ENCODE data around the gene KCNT1. TPM values are rescaled to one million over a fixed set of nuclear protein-coding genes. Genes with fewer than 3 reads are reported as not detected.
A peak's percentile ranks its signal among the peaks of the same experiment; 100 is the strongest.

Gene KCNT1
- total and polyA plus RNA-seq, 10 of the 15 experiments (the other 5 are each of a cell fraction or from before 2014, with no cell fraction given) = not detected

DNA sequence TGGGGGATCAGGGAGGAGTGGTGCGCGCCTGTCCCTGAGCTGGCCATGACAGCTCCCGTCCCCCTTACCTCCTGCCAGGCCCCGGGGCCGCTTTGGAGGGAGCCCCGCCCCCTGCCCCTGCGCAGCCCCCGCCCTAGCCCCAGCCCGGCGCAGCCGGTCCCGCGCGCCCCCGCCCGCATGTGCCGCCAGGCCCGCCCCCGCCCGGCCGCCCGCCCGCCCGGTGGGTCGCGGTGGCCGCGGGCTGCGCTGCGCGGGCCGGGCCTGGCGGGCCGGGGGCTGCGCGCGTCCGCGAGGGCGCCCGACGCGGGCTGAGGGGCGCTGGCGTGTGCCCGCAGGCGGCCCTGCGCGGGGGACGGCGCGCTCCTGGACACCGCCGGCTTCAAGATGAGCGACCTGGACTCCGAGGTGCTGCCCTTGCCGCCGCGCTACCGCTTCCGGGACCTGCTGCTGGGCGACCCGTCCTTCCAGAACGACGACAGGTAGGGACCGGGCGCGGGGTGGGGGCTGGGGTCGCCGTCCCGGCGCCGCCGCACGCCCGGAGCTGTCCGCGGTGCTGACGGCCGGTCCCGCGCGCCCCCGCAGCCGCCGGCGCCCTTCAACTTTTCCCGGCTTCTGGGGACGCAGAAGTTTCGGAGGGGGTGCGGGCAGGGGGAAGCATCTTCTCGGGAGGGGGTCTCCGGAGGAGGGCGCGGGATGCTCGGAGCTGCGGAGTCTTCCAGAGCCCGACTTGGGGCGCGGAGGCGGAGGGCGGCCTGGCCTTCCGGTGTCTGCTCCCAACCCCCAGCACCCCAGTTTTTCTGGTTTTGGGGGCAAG, 12.5 kb downstream of the KCNT1 start:
- no peaks in the 10 kb centered on the region for H3K4me1 ChIP-seq (ENCODE audit: control insufficient read depth, insufficient read depth, low read length)
- no peak overlapping the region for H3K4me3 ChIP-seq
- POLR2A ChIA-PET = no interaction called here
- intact Hi-C loops (cut with micrococcal nuclease; ENCODE audit: unreplicated experiment) = no loop called here
- no peak for TF ChIP-seq SRF (IDR thresholded peaks at IDR 0.05; ENCODE audit: low read depth in 2 of 2, low read length in 2 of 2)
- TF ChIP-seq EGR1 (IDR thresholded peaks at IDR 0.05; ENCODE audit: borderline replicate concordance in 1 of 2, low read depth in 2 of 2, low read length in 2 of 2) = 0 out of 3 replicates have a peak, but pooled peaks of 1 of the 2 experiments have one; percentile 19
- TF ChIP-seq, protein P1, sequence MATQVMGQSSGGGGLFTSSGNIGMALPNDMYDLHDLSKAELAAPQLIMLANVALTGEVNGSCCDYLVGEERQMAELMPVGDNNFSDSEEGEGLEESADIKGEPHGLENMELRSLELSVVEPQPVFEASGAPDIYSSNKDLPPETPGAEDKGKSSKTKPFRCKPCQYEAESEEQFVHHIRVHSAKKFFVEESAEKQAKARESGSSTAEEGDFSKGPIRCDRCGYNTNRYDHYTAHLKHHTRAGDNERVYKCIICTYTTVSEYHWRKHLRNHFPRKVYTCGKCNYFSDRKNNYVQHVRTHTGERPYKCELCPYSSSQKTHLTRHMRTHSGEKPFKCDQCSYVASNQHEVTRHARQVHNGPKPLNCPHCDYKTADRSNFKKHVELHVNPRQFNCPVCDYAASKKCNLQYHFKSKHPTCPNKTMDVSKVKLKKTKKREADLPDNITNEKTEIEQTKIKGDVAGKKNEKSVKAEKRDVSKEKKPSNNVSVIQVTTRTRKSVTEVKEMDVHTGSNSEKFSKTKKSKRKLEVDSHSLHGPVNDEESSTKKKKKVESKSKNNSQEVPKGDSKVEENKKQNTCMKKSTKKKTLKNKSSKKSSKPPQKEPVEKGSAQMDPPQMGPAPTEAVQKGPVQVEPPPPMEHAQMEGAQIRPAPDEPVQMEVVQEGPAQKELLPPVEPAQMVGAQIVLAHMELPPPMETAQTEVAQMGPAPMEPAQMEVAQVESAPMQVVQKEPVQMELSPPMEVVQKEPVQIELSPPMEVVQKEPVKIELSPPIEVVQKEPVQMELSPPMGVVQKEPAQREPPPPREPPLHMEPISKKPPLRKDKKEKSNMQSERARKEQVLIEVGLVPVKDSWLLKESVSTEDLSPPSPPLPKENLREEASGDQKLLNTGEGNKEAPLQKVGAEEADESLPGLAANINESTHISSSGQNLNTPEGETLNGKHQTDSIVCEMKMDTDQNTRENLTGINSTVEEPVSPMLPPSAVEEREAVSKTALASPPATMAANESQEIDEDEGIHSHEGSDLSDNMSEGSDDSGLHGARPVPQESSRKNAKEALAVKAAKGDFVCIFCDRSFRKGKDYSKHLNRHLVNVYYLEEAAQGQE (IDR thresholded peaks at IDR 0.05; ENCODE audit: low read depth, low read length) = peak; percentile 78
- no peak for FAIRE-seq
- no peaks in the 10 kb centered on the region for H4K20me1 ChIP-seq (ENCODE audit: control insufficient read depth, insufficient read depth)
- no peaks in the 10 kb centered on the region for H3K9me3 ChIP-seq (replicated peaks; ENCODE audit: control insufficient read depth, insufficient read depth, low read length)
- H3K27me3 ChIP-seq (replicated peaks in 1 of 2; ENCODE audit: control insufficient read depth in 2 of 2, insufficient read depth in 2 of 2, low read length in 1 of 2) = peaks cover 0 to 7% of the 10 kb centered on the region in 2 experiments; a peak in 2 of 4 replicates
- H3K36me3 ChIP-seq (ENCODE audit: control insufficient read depth in 2 of 2, insufficient read depth in 2 of 2, low read length in 1 of 2) = no peaks in the 10 kb centered on the region
- no TSS peak for BruUV-seq (replicated peaks)
- no peak for ATAC-seq
- H3K9ac ChIP-seq (ENCODE audit: control insufficient read depth, insufficient read depth, low read length) = no peak overlapping the region
- RAD21 ChIA-PET (ENCODE audit: unreplicated experiment) = no interaction called here
- no peak overlapping the region for H3K4me2 ChIP-seq (ENCODE audit: control insufficient read depth, insufficient read depth)
- DNase-seq (ENCODE audit: low read depth, low spot score) = no peak
- no peak overlapping the region for H3K27ac ChIP-seq (ENCODE audit: control insufficient read depth, insufficient read depth)
- SMC1A ChIA-PET (ENCODE audit: uncharacterized antibody, unreplicated experiment) = no interaction called here
- 54% methylated on average over 7 of the region's 103 CpGs for WGBS (ENCODE audit: insufficient coverage, insufficient replicate concordance, low lambda C conversion rate, missing lambda C conversion rate)
- no peak overlapping the region for H2AFZ ChIP-seq (ENCODE audit: control insufficient read depth, low read depth, low read length)
- H3K79me2 ChIP-seq (ENCODE audit: control insufficient read depth, insufficient read depth, low read length) = no peaks in the 10 kb centered on the region
- in situ Hi-C loops (cut with MboI) = no loop called here
- CTCF ChIA-PET = no interaction called here

All from GM12878 (cell line).